HuH-7 (cell line): ENCODE data around the gene FRMD5.

Experiments
- DNase-seq: peaks from one replicate; pipeline ENCODE4 v3.0.0; 2011; ENCODE audit warnings: low spot score

The FRMD5 gene

GRCh38 chr15:44093836-44094235 lies 101.2 kb downstream of the FRMD5 start:
- DNase-seq = no peak

- no peak for DNase-seq
Observed at GRCh38 chr15:44092221-44092620, 102.8 kb downstream of the FRMD5 start.

GRCh38 chr15:44087578-44088465 lies 107.2 kb downstream of the FRMD5 start:
- no peak for DNase-seq

- DNase-seq = no peak
Observed at GRCh38 chr15:44084770-44085169, 110.3 kb downstream of the FRMD5 start.

- DNase-seq = no peak
Observed at GRCh38 chr15:44084171-44084570, 110.9 kb downstream of the FRMD5 start.

GRCh38 chr15:44082558-44083157 lies 112.4 kb downstream of the FRMD5 start:
- DNase-seq = no peak

GRCh38 chr15:44081026-44082013 lies 113.8 kb downstream of the FRMD5 start:
- no peak for DNase-seq

- no peak for DNase-seq
Observed at GRCh38 chr15:44075535-44075934, 119.5 kb downstream of the FRMD5 start.

GRCh38 chr15:44069489-44069888 lies 125.6 kb downstream of the FRMD5 start:
- DNase-seq = no peak

GRCh38 chr15:44068347-44068746 lies 126.7 kb downstream of the FRMD5 start:
- DNase-seq = no peak

- DNase-seq = peak; percentile 23
Observed at GRCh38 chr15:44066211-44066827, 128.8 kb downstream of the FRMD5 start.

GRCh38 chr15:44064706-44065105 lies 130.4 kb downstream of the FRMD5 start:
- DNase-seq = no peak

- no peak for DNase-seq
Observed at GRCh38 chr15:44058126-44058525, 136.9 kb downstream of the FRMD5 start.

GRCh38 chr15:44045661-44046060 lies 149.4 kb downstream of the FRMD5 start:
- DNase-seq = no peak

- DNase-seq = no peak
Observed at GRCh38 chr15:44045217-44045616, 149.9 kb downstream of the FRMD5 start.

GRCh38 chr15:44038755-44039191 lies 156.3 kb downstream of the FRMD5 start:
- DNase-seq = no peak

GRCh38 chr15:44035781-44036699 lies 159.0 kb downstream of the FRMD5 start:
- DNase-seq = no peak

- no peak for DNase-seq
Observed at GRCh38 chr15:44034933-44035624, 160.0 kb downstream of the FRMD5 start.

GRCh38 chr15:44034334-44034733 lies 160.7 kb downstream of the FRMD5 start:
- no peak for DNase-seq

- no peak for DNase-seq
Observed at GRCh38 chr15:44033894-44034293, 161.2 kb downstream of the FRMD5 start.
